Measurements from ENCODE around the gene WAPL. TPM values are rescaled to one million over a fixed set of nuclear protein-coding genes. Genes with fewer than 3 reads are reported as not detected.

Gene WAPL
- total and polyA plus RNA-seq, 2 of the 4 experiments (the other 2 are of a cell fraction): 11.5 to 31.7 TPM

GRCh38 chr10:86397120-86397519 lies 124.5 kb downstream of the WAPL start:
- no peaks in the 10 kb centered on the region for H3K36me3 ChIP-seq (ENCODE audit: control insufficient read depth, insufficient read depth, low read length)
- H2BK20ac ChIP-seq (ENCODE audit: low read depth, low read length): no peak overlapping the region
- H2AK5ac ChIP-seq (ENCODE audit: low read depth, low read length): no peak overlapping the region
- H4K91ac ChIP-seq (ENCODE audit: insufficient read depth, low read depth, low read length): no peak overlapping the region
- peaks cover 3% of the 10 kb centered on the region; the same call in 1 of the 2 replicates for H3K4me1 ChIP-seq (ENCODE audit: control insufficient read depth, insufficient read depth, low read length)
- H3K4ac ChIP-seq (ENCODE audit: low read depth, low read length): no peak overlapping the region
- no peak overlapping the region for H3K23ac ChIP-seq (ENCODE audit: low read depth, low read length)
- no peaks in the 10 kb centered on the region for H3K9me3 ChIP-seq (ENCODE audit: control insufficient read depth, insufficient read depth, low read length)
- BruUV-seq (replicated peaks): no TSS peak
- ChIA-PET POLR2A (ENCODE audit: unreplicated experiment) (no interaction called here), CTCF (no interaction called here)
- no peaks in the 10 kb centered on the region for H3K9me1 ChIP-seq (ENCODE audit: insufficient read depth, low read length)
- H2BK120ac ChIP-seq (ENCODE audit: low read depth, low read length): no peak overlapping the region
- intact Hi-C loops (cut with micrococcal nuclease) (no loop called here), dilution Hi-C loops (cut with HindIII; ENCODE audit: low sequenced_read_pairs, unreplicated experiment) (no loop called here), in situ Hi-C loops (cut with MboI; ENCODE audit: low sequenced_read_pairs) (loop anchor here (5.0 kb wide), 1 partner anchor 190 kb away; no protein-coding TSS in a partner anchor)
- H4K20me1 ChIP-seq (ENCODE audit: insufficient read depth, low read length): no peaks in the 10 kb centered on the region; the same call in 1 of the 2 replicates
- H3K4me2 ChIP-seq (ENCODE audit: low read depth, low read length): no peak overlapping the region
- H3K9ac ChIP-seq (ENCODE audit: low read depth, low read length): no peak overlapping the region
- H3K4me3 ChIP-seq (ENCODE audit: insufficient read depth, low read depth, low read length): no peak overlapping the region
- no peak overlapping the region for H2AFZ ChIP-seq (replicated peaks; ENCODE audit: low read length, poor library complexity)
- no peak overlapping the region for H4K5ac ChIP-seq (ENCODE audit: low read depth, low read length)
- no peak for TF ChIP-seq NFE2L2 (IDR thresholded peaks at IDR 0.05; ENCODE audit: low read depth, low read length)
- no peak for TF ChIP-seq MAFK (IDR thresholded peaks at IDR 0.05; ENCODE audit: low read depth, low read length)
- no peak for TF ChIP-seq CEBPB (IDR thresholded peaks at IDR 0.05; ENCODE audit: low read depth, low read length)
- no peak for TF ChIP-seq CTCF (conservative IDR thresholded peaks at IDR 0.05; ENCODE audit: low read depth, low read length)
- H3K14ac ChIP-seq (replicated peaks; ENCODE audit: low read depth, low read length): no peak overlapping the region
- H2AK9ac ChIP-seq (replicated peaks; ENCODE audit: low read depth, low read length, poor library complexity): no peak overlapping the region
- H2BK5ac ChIP-seq (ENCODE audit: low read depth, low read length, poor library complexity, severe bottlenecking): no peak overlapping the region
- no peak overlapping the region for H2BK15ac ChIP-seq (ENCODE audit: low read depth, low read length)
- no peaks in the 10 kb centered on the region for H3K79me1 ChIP-seq (ENCODE audit: low read depth in 1 of 2, low read length in 2 of 2)
- H4K8ac ChIP-seq (ENCODE audit: low read depth in 2 of 2, low read length in 2 of 2): no peak overlapping the region
- ATAC-seq (ENCODE audit: low read depth) (no peak), DNase-seq (no peak)
- H3K56ac ChIP-seq (ENCODE audit: extremely low read depth, insufficient read depth, low read length): no peak overlapping the region
- peaks cover 13% of the 10 kb centered on the region for H3K27me3 ChIP-seq (ENCODE audit: control insufficient read depth, insufficient read depth, low read length)
- H3K27ac ChIP-seq (ENCODE audit: insufficient read depth, low read length): no peak overlapping the region
- no peak overlapping the region for H3K18ac ChIP-seq (ENCODE audit: low read depth, low read length)
- WGBS, 2 experiments (ENCODE audit: extremely low coverage in 2 of 2, insufficient read length in 1 of 2): 75% methylated on average over 4 of the region's 7 CpGs; no CpG with 5 or more reads in 1 of the 2 experiments

Data from IMR-90 (cell line).